ENCODE results near the gene PHF20. TPM values are rescaled to one million over a fixed set of nuclear protein-coding genes. Genes with fewer than 3 reads are reported as not detected.

Gene PHF20
- total and polyA plus RNA-seq, 2 of the 8 experiments (the other 6 are each of a cell fraction or from before 2014, with no cell fraction given): 25.6 to 70.1 TPM

DNA sequence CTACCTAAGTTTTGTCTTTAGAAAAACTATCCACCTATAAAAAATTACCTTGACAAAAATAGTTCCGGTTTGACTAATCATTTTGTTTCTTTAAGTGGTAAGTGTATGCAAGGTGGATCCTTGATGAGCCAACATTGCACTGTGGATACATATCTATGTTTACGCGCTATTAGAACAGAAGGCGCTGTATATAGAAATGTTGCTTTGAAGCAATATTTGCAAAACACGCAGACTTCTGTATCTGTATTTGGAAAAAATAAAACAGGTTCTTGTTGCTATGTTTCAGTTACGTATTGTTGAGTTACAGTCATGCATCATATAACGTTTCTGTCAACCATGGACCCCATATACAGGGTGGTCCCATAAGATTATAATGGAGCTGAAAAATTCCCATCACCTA, 178.3 kb downstream of the PHF20 start (continued):
- TF ChIP-seq CHD7 (IDR thresholded peaks at IDR 0.05; ENCODE audit: insufficient replicate concordance, low read length): no peak
- TF ChIP-seq SP2 (IDR thresholded peaks at IDR 0.05; ENCODE audit: low read length): no peak
